Activated naive CD8-positive, alpha-beta T cell treated with anti-CD3 and anti-CD28 coated beads, Interleukin-2, amount 10 ng/mL, durations not matched to agents 7 days and 5 days (primary cell): ENCODE measurements around the gene STON2. TPM values are rescaled to one million over a fixed set of nuclear protein-coding genes. Genes with fewer than 3 reads are reported as not detected.

Source experiments
- ATAC-seq: fragments of 150-1000 bp; cut with Tn5 transposase; one replicate; pipeline ENCODE4 v1.10.0; 2021; ENCODE audit warnings: low read depth, moderate library complexity
- POLR2A ChIA-PET: fragments of 350-600 bp; sonication (Branson Sonifier 250); formaldehyde crosslinking; loops from one replicate; lab custom pipeline; 2021; ENCODE audit warnings: antibody characterized with exemption; lab: Charles Lee
- DNase-seq: peaks from one replicate; pipeline ENCODE4 v3.0.0; 2021
- H3K27ac Mint-ChIP-seq: one replicate; pipeline ENCODE4 v1.8.0; 2022; ENCODE audit warnings: mild to moderate bottlenecking, mixed read lengths
- H3K27me3 Mint-ChIP-seq: one replicate; pipeline ENCODE4 v1.8.0; 2022; ENCODE audit warnings: mild to moderate bottlenecking, moderate library complexity, mixed read lengths
- H3K36me3 Mint-ChIP-seq: one replicate; pipeline ENCODE4 v1.8.0; 2021; ENCODE audit warnings: mild to moderate bottlenecking, mixed read lengths
- H3K4me1 Mint-ChIP-seq: one replicate; pipeline ENCODE4 v1.8.0; 2021; ENCODE audit warnings: mixed read lengths
- H3K4me3 Mint-ChIP-seq: one replicate; pipeline ENCODE4 v1.8.0; 2022; ENCODE audit warnings: mild to moderate bottlenecking, moderate library complexity, mixed read lengths
- H3K9me3 Mint-ChIP-seq: one replicate; pipeline ENCODE4 v1.8.0; 2021; ENCODE audit warnings: mixed read lengths
- total RNA-seq, 2 experiments: library from RNA; stranded (reverse); gene quantifications; one replicate each; pipeline ENCODE4 v1.2.3, GENCODE V29; 2021

The STON2 gene
- total RNA-seq, 2 experiments from 2014 or later = not detected

GRCh38 chr14:81219759-81220579, 180.2 kb downstream of the STON2 start:
- DNase-seq (peak; percentile 68), ATAC-seq (peak; percentile 2)
- Mint-ChIP-seq H3K4me1 (peaks cover 16% of the 10 kb centered on the region), H3K27me3 (peaks cover 2% of the 10 kb centered on the region), H3K9me3 (no peaks in the 10 kb centered on the region), H3K27ac (peak overlapping the region; percentile 100), H3K4me3 (peak overlapping the region; percentile 100), H3K36me3 (peaks cover 16% of the 10 kb centered on the region)
- POLR2A ChIA-PET = interaction anchor here (0.6 to 1.8 kb wide), 14 partner anchors 11 to 313 kb away, joined by 3 to 26 read pairs (median 4); partner anchors contain the start of genes SEL1L and TSHR

- DNase-seq (peak; percentile 83), ATAC-seq (peak; percentile 70)
- peaks cover 16% of the 10 kb centered on the region for H3K4me1 Mint-ChIP-seq
- peak overlapping the region; percentile 100 for H3K4me3 Mint-ChIP-seq
- POLR2A ChIA-PET = interaction anchor here (0.6 to 1.5 kb wide), 10 partner anchors 11 to 289 kb away, joined by 3 to 14 read pairs (median 3); partner anchors contain the start of gene TSHR
- peaks cover 2% of the 10 kb centered on the region for H3K27me3 Mint-ChIP-seq
- no peaks in the 10 kb centered on the region for H3K9me3 Mint-ChIP-seq
- peaks cover 17% of the 10 kb centered on the region for H3K36me3 Mint-ChIP-seq
- H3K27ac Mint-ChIP-seq = peak overlapping the region; percentile 100
Observed at GRCh38 chr14:81219210-81219758, 180.8 kb downstream of the STON2 start.

- Mint-ChIP-seq H3K27me3 (no peaks in the 10 kb centered on the region), H3K9me3 (no peaks in the 10 kb centered on the region), H3K4me3 (no peak overlapping the region), H3K4me1 (peaks cover 13% of the 10 kb centered on the region), H3K36me3 (peaks cover 22% of the 10 kb centered on the region), H3K27ac (no peak overlapping the region)
- POLR2A ChIA-PET = no interaction called here
- ATAC-seq (peak; percentile 60), DNase-seq (no peak)
Observed at GRCh38 chr14:81211844-81212243, 188.3 kb downstream of the STON2 start.

Other genes starting within 250 kb of the STON2 start
- 10 to 100 TPM; 35.1 to 35.8 TPM for gene GTF2A1, start 179.4 kb downstream of the STON2 start, total RNA-seq
- 10 to 100 TPM; 53.5 to 56.5 TPM for gene SEL1L, start 133.5 kb upstream of the STON2 start, total RNA-seq